ENCODE data around the gene CERS6.

The CERS6 gene

GRCh38 chr2:168686452-168687191, 230.6 kb downstream of the CERS6 start:
- TF ChIP-seq CTCF (IDR thresholded peaks at IDR 0.05; ENCODE audit: low read length, missing control alignments), result no peak
- no peak overlapping the region for H3K4me3 ChIP-seq (replicated peaks; ENCODE audit: low read depth, low read length)
- DNase-seq (ENCODE audit: low read depth), result peak; percentile 48

GRCh38 chr2:168687314-168687713, 231.2 kb downstream of the CERS6 start:
- peak; percentile 49 for DNase-seq (ENCODE audit: low read depth)
- peak; percentile 11 for TF ChIP-seq CTCF (IDR thresholded peaks at IDR 0.05; ENCODE audit: low read length, missing control alignments)
- no peak overlapping the region for H3K4me3 ChIP-seq (replicated peaks; ENCODE audit: low read depth, low read length)

DNA sequence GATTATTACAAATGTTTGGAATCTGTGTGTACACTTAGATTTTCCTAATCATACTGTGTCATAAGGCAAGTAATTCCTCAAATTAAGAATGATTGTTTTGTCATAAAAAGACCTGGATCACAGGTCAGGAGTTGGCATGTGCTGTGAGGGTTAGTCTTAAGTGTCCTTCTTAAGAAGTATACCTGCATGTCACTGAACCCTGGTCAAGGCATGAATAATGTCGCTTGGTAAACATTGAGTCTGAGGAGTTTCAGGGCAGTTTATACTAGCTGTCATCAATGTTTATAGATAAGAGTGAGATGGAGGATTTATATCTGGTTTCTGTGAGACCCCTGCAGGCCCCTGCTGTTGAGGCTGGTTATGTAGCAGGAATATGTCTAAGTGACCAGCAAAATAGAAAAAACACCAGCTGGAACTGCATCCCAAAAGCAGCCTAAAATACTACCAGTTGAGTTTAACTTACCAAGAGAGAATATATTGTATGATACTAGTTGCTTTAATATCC, 234.4 kb downstream of the CERS6 start:
- no peak for DNase-seq (ENCODE audit: low read depth)
- TF ChIP-seq CTCF (IDR thresholded peaks at IDR 0.05; ENCODE audit: low read length, missing control alignments), result no peak
- no peak overlapping the region for H3K4me3 ChIP-seq (replicated peaks; ENCODE audit: low read depth, low read length)

DNA sequence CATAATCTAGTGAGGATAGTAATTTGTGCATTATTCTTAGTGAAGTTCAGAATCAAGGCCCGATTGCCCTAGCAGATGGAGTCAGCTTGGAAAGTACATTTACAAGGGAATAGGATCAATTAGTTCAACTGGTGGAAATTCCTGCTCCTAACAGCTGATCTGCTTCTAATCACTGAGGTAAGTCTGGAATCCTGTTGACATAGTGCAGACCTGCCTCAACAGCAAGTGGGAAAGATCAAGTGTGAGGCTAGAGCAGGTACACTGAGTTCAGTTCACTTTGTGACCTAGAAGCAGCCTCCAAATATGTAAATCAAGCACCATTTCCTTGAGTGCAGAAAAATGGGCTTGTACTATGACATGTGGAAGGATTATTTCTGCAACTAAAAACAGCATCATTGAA, 235.1 kb downstream of the CERS6 start:
- H3K4me3 ChIP-seq (replicated peaks; ENCODE audit: low read depth, low read length), result no peak overlapping the region
- TF ChIP-seq CTCF (IDR thresholded peaks at IDR 0.05; ENCODE audit: low read length, missing control alignments), result no peak
- no peak for DNase-seq (ENCODE audit: low read depth)

GRCh38 chr2:168692132-168692744, 236.2 kb downstream of the CERS6 start:
- no peak overlapping the region for H3K4me3 ChIP-seq (replicated peaks; ENCODE audit: low read depth, low read length)
- DNase-seq (ENCODE audit: low read depth), result no peak
- no peak for TF ChIP-seq CTCF (IDR thresholded peaks at IDR 0.05; ENCODE audit: low read length, missing control alignments)

DNA sequence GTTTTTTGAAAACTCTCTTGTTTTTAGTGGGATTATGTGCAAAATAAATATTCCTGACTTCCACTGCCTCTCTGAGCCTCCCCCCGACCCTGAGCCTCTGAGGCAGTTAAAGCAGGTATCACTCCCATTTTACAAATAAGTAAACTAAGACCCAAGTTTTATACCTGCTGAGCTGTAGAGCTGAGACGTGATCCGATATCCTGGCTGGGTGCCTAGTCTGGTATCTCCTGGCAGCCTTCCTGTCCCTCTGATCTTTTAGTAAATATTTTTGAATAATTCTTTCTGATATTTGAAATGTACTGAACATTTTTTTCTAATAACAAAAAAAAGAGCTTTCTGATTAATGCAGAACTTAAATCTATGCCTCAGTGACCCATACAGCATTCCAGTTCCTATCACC, 238.1 kb downstream of the CERS6 start:
- no peak for TF ChIP-seq CTCF (IDR thresholded peaks at IDR 0.05; ENCODE audit: low read length, missing control alignments)

More for the DNA sequence above, 238.1 kb downstream of the CERS6 start:
- no peak for DNase-seq (ENCODE audit: low read depth)
- no peak overlapping the region for H3K4me3 ChIP-seq (replicated peaks; ENCODE audit: low read depth, low read length)
